ENCODE results near the gene LHX3.

The LHX3 gene

DNA sequence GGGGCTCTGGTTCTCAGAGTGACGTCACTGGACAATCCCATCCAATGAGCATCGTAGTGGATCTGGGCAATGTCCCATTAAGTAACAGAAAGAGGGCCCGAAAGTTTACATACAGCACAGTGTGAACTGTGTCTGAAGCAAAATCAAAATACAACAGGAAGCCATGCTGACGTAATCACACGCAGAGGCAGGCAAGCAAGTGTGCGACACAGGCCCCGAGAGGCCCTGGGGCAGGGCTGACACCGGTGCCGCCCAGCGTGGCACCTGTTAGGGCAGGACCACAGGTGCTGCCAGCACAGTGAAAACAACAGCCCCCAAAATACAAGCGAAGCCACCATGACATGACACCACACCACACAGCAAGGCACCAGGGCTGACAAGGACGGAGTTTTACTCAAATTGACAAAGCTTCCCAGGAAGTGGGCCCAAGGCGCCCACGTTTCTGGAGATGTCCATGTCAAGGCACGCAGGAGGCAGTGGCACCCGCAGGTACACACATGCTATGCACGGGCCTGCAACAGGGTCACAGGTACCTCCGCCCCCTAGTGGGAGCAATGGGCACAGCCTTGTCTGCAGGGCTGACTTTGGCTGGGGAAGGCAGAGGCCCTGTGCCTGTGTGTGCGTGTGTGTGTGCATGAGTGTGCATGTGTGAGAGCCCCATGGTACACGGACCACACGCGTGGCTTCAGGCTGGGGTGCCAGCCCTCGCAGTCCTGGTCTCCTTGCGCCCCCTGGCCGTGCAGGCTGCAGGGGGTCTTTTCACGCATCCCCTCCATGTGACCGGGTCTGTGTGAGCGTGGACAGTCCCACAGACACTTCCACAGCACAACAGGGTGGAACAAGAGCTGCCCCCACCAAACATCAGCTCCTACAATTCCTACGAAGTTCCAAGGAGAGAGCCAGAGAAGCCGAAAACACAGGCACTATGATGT, 21.1 kb upstream of the LHX3 start:
- peak in 1 of 2 experiments; percentile 78 for DNase-seq

DNA sequence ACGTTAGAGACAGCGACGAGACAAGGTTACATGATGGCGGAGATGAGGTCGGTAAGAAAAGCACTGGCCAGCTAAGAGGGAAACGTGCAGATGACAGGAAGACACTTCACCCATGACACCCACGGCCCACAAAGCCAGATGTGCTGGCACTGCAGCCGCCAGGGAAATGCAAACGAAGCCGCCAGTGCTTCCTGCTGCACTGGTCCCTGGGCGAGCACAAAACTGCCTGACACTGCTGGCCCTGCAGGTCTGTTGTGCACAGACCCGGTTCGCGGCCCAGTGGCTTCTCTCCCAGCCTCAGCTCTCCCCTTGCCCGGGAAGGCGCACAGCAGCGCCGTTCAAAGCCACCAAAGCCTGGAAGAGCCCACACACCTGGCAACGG, 20.4 kb upstream of the LHX3 start:
- no peak for DNase-seq

DNA sequence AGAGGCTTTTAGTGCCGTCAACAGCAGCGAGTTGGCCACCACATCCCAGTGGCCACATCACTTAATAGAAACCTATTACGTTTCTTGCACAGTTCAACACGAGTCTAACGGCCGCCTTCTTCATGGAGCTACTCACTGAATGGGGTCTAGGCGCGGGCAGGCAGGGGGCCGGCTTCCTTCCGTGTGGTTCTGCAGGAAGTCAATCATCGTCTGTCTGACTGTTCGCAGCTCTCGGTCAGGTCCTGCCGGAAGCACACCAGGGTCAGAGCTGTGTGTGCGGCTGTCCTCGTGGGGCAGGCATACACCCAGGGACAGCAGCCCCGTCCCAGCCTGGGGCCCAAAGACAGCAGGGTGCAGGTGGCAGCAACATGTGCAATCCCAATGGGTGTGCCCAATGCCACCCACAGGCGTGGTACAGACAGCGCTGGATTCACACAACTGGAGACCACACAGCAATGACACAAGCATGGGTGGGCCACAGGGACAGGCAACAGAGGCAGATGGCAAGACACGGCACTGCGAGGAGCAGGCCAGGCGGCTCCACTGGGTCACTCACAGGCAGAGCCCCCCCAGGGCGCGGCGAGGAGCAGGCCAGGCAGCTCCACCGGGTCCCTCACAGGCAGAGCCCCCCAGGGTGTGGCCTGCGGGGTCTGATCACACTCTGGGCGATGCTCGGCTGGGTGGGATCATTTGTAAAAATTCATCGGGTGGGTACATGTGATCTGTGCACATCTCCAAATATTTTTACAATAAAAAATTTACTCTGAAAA, 19.1 kb upstream of the LHX3 start:
- no peak for DNase-seq

DNA sequence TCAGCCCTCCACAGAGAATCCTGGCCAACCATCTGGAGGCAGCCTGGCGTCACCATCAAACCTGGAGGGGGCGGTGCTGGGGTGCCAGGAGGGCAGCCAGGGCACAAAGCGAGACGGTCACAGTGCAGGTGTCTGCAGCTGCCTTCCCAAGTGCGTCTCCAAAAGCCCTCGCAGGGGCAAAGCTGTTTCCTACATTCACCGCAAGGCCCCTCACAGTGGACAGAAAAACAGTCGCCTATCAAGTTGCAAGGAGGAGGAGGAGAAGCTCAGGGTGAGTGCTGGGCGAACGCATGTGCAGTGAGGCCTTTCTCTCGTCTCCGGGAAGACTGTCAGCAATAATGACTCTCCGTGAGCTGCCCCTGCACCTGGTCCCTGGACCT, 18.0 kb upstream of the LHX3 start:
- DNase-seq: no peak

DNA sequence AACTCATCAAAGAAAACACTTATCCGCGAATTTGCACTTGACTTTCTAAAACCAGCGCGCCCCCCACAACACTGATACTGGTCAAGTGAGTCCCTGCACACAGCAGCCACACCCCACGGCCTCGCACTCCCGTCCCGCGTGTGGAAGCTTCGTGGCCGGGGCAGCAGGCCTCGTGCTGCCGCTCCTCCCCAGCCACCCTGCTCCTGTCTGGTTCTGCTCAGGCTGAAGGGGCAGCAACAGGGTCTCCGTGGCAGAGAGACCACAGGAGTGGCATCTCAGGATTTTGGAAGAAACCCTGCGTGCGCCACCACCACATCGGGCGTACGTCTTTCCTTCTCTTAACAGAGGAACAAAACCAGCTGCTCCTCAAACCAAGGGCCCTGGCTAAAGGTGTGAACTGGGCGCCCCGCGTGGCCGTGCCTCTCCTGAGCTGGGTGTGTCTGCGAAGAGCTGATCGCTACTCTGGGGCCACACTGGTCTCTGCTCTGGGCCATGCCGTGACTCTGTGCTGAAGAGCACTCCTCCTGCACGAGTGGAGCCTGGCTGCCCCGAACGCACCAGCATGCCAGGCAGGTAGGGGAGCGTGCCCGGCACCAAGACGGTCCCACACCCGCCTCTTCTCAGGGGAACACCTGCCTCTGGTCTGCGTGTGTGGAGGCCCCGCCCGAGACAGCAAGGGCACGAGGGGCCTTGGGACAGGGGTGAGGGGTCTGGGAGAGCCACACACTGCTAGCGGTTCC, 17.4 kb upstream of the LHX3 start:
- DNase-seq: no peak

DNA sequence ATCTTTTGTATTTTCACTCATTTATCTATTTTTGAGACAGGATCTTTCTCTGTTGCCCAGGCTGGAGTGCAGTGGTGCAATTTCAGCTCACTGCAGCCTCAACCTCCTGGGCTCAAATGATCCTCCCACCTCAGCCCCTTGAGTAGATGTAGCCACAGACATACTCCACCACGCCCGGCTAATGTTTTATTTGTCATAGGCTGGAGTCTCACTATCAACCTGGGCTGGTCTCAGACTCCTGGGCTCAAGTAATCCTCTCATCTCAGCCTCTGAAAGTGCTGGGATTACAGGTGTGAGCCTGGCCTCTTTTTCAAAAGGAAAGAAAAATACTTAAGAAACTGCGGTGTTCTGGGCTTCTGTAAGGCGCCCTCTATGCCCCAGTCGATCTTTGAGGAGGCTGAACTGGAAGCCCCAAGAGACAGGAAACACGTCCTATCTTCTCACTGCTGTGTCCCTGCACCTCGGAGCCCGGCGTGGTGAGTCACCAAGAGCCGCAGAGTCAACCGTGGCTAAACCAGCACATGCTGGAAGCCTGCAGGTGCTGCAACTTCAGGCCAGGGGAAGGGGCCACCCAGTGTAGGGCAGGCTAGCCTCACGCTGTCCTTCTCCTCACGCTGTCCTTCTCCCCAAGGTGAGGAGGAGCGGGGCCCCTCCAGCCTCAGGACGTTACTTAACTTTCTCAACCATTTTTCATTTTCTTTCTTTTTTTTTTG, 15.2 kb upstream of the LHX3 start:
- DNase-seq: no peak

DNA sequence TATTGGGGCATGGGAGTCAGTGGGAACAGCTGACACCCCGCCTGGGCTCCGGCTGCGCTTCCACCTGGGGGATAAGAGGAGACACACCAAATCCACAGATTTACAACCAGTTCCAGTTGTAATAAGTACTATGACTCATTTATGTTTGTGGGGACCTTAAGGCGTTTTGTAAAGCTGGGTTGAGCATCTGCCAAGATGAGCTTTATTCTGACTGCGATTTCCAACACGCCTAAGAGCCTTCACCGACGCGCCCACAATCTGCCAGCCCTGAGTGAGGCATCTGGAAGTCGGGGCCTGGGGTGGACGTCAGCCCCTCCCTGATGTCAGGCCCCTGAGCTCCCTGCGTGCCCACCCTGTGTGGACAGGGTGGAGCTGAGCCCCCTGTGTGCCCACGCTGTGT, 14.3 kb upstream of the LHX3 start:
- DNase-seq: no peak

DNA sequence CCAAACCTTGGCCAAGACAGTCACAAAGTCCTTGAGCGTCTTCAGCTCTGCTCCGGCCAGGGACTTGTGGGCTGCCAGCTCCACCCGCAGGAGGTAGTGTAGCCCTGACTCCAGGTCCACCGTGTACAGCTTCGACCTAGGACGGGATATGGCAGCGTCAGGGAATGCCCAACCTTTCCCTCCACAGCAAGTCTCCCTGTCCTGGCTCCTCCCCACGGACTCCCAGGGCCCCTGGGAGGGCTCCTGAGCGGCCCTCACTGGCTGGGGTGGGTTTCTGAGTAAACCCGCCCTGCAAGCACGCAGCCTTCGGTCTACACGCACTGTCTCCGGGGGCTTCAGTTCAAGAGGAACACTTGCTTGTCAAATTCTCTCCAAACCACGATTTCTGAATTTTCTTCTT, 13.7 kb upstream of the LHX3 start:
- no peak for DNase-seq

DNA sequence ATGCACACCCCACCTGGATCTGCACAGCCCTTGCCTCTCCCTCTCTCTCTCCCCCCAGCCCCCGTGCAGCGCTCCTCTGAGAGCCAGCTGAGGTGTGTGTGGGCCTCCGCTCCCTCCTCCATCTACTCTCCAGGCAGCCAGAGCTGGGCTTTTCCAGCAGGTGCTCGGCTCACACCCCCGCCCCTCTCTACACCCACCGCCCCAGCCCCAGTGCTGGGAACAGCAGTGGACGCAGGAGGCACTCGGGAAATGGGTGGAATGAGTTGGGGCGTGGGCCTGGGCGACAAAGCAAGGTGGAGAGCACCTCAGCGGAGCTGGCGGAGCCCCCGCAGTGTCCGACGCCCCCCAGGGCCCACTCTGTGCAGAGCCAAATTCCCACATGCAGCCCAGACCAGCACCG, 13.3 kb upstream of the LHX3 start:
- DNase-seq: no peak

DNA sequence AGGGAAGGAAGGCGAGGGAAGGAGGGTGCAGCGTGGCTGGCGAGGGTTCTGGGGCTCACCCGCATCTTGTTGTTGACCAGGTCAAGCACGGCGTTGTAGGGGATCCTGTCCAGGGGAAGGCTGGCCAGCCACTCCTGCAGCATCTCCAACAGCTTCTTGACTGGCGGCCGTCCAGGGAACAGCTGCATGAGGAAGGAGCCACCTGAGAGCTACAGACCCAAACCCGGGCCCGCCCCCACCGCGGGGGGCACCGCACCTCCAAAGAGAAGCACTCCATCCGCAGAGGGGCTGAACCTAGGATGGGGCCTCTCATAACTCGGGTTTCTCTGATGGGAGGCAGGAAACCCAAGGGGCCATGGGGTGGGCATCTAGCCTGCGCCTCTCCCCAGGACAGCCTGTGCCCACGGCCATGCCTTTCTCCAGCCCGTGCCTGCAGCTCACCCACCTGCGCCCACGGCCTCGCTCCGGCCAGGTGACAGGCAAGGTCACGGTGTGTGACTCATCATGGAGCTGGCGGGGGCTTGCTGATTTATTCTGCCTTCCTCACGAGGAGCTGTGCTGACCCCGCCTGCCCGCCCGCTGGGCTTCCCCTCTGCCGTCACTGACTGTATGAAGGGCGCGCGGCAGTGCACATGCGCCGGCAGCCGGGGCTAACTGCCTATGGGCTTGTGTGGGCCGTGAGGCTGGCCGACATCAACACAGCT, 11.8 kb upstream of the LHX3 start:
- DNase-seq: no peak

DNA sequence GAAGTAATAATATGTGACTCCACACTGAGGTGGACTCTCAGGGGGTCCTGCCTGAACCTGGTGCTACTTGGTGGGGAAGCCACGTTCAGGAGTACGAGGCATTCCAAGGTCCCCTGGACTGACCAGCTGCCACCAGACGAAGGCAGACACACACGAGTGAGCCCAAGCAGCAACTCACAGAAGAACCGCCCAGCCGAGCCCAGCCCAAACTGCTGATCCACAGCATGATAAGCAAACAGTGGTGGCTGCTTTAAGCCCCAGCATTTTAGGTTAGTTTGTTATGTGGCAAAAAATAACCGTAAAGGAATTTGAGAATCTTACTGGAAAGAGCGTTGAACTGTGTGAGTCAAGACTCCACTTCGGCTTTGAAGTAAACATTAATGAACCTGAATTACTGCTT, 8.8 kb upstream of the LHX3 start:
- DNase-seq: no peak

DNA sequence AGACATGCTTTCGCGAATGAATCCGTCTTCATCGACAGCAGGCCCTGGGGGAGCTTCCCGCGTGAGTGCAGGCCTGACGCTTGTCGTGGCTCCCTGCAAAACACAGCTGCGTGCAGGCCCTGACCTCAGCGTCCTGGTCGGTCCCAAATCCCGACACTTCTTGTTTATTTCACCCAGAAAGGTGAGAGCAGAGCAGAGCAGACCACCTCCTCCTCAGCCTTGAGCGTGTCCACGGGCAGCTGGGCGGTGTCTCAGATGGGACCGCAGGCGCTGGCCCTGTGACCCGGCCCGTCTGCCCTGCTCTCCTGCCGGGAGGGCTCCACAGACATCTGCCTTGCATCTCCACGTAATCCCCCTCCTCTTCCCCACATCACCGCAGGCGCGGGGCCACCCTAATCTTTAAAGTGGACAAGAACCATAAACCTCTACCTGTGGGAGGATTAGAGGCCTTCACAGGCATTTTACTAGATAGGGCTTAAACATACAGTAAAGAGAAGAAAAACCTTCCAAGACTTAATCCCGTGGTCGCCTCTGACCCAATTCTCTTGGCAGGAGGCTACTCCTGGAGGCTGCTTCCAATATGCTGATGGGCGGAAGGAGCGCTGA, 7.5 kb upstream of the LHX3 start:
- no peak for DNase-seq

DNA sequence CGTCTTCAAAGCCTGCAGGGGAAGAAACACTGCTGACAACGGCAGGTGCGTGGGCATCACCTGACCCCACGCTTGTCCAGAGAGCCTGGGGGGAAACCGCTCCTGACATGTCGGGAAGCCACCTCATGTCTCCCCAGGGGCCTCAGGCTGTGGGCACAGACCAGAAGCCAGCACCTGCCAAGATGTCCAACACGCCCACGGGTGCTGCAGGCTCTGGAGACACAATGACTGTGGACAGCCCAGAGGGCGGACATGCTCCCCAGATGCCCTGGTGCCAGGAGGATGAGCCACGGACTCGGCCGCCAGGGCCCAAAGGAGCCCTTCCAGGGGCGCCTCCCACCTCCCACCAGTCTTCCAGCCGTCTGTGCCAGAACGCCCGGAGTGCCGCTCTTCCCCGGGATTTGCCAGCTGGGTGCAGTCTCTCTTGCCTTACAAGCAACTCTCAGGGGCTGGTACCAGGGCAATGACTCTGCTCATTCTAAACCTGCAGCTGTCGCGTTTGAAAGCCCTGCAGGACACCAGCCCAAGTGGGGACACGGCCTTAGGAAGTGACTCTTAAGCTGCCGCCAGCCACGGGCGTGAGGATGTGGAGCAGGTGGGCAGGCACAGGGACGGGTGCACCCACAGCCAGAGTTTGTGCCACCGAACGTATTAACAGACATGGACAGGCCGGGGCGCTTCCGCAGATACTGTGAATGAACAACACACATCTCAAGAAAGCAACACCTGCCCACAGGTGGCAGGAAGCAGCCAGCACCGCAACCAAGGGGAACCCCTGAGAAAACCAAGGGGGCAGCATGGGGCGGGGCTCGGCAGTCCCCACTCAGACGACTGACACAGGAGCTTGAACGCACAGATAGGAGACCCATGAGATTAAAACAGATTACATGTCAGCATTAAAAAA, 6.8 kb upstream of the LHX3 start:
- DNase-seq: no peak

DNA sequence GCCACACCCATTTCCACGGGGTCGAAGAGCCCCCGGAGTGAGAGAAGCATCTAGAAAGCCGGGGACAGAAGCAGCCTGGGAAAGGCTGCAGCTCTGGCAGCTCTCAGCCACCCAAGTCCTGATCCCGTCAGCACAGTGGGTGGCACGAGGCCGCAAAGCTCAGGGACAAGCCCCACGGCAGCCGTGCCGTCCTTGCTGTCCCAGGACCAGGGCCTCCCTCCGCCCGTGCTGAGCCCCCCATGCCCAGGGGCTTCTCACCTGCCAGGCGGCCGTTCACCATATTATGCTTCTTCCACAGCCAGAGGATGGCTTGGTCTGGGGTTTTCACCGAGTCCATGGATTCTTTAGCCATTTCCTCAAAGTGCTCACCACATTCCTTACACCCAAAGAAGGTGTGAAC, 6.1 kb upstream of the LHX3 start:
- DNase-seq: no peak

DNA sequence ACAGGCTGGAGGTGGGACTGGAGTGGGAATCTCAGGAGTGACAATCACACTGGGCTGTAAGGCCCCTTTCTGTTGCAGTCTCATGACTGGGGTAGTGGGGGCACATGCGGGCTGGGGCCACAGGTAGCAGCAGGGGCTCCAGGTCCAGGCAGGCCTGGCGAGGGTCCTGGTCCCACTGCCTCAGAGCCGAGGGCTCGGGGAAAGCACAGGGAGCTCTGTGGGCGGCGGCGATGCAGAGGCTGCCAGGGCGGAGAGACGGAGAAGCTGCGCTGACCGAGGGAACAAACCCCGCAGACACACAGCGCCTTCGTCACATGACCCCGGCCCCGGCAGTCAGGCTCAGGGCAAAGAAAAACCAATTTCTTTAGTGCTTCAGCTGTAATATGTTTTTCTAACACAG, 5.3 kb upstream of the LHX3 start:
- no peak for DNase-seq

DNA sequence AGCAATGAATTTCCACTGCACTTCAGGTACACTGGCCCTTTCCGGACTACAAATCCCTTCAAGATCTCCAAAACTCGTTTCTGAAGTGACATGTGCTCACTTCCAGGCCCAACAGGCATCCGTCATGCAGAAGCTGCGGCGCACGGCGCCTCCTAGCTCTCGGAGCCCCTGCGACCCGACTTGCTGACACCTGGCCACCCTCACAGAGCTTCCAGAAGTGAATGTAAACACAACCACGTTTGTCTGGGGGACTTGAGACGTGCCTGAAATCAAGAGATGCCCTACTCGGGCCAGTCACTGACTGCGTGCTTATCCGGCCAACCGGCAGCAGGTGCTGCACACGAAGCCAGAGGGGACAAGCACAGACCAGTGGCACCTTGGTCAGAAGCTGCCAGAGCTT, 4.9 kb upstream of the LHX3 start:
- DNase-seq: no peak

DNA sequence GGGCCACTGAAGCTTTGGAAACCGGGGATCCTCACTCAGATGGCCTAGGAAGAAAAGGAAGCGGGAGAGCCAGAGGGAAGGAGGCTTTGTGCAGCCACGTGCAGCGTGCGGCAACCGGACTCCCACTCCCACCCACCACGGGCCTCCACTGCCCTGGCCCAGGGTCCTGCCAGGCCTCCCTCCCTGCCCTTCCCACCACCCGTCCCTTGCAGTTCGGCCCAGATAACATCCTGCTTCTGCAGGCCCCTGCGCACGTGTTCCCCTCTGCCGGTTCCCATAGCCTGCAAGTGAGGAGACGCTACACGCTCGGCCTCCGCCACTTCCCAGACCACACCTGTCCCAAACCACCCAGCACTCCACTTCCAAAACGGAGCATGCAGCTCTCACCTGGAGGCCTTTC, 4.3 kb upstream of the LHX3 start:
- no peak for DNase-seq

DNA sequence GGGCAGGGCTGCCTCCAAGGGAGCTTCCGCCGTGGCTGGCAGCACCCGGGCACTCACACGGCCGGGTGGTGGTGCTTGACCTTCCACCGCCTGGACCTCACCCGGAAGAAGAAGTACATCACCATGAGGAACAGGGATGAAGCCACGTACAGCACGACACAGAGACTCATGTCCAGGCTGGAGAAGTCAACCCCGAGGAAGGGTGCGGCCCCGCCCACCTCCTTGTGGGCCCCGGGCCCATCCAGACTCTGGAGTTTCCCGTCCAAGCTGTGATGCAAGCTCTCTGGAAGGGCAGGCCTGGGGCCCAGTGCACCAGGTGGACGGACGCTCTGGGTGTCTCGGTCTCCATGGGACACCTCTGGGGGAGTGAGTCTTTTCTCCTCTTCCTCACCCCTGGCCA, 3.7 kb upstream of the LHX3 start:
- DNase-seq: no peak

DNA sequence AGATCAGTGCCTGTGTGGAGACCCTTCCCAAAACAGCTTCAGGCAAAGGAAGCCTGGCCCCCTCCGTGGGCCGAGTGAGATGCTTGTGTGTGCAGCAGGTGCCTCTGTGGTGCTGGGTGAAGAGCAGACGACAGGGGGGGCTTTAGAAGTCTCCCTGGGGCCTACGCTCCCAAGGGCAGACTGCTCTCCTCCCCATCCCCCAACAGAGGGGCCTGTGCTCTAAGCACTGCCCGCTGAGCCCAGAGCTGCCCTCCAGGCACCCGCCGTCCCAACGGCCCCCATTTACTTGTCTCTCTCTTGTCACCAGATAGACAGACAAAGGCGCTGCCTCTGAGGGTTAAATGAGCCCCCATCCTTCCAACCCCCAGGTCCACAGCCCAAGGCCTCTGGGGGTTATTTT, 2.7 kb upstream of the LHX3 start:
- no peak for DNase-seq

DNA sequence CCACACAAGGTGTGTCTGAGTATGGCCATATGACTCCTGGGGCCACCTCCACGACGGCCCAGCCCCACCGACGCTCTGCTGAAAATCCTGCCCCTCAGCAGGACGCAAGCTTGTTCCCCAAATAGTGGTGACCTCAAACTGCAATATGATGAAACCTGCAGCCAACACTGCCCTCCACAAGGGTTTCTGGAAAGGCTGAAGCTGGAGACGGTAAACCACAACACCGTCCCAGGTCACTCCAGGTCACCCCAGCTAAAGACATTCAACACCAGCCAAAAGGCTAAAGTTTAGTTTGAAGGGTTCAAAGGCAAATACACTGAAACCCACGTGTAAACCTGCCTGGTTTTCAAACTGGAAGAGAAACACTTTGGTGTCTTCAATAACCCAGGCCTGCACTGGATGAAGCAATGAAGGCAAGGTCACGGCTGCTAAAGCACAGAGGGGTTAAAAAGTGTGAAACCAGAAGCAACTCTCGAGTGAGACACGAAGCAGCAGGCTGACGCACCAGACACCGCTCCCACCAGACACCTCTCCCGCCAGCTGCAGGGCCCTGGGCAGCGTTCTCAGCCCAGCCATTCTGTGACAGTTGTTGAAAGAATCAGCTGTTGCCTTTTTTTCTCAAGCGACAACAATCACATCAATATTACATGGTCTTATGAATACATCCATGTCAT, 1.8 kb upstream of the LHX3 start:
- DNase-seq: no peak

DNA sequence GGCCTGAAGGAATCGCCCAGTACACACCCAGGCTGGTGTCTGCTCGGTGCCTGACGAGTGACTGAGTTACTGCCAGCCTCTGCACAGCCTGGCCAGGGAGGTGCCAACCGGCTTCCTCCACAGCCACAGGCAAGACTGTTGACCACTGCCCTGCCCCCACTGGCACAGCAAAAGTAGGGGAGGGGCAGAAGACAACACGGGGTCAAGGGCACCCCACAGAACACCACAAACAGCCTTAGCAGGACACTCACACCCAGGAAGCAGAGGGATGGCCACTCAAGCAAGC, 722 bp upstream of the LHX3 start:
- DNase-seq: no peak

All from NCI-H526 (cell line).